Heart right ventricle (tissue), 16 donors: ENCODE results near the gene ECI2. TPM values are rescaled to one million over a fixed set of nuclear protein-coding genes. Genes with fewer than 3 reads are reported as not detected.
A peak's percentile ranks its signal among the peaks of the same experiment; 100 is the strongest.
"Not testable (repeated sequence)": the region's sequence is repeated elsewhere in the genome, so short reads cannot be mapped to it uniquely, and the experiment has no call there.

ENCODE experiments used
- ATAC-seq, 8 donors: fragments of 200-7000 bp; cut with Tn5 transposase; one replicate each; pipeline ENCODE4 v1.9.1; 2020; ENCODE audit warnings: mild to moderate bottlenecking in 8 of 8, moderate library complexity in 8 of 8, moderate number of reproducible peaks in 1 of 8
- DNase-seq, 2 donors: peaks; one replicate each; pipeline ENCODE4 v3.0.0-alpha.2; 2020
- H3K27ac ChIP-seq, 10 donors: fragments of 200-600 bp; sonication (generic) in 2 of 10; one replicate each; pipeline versions ENCODE4 v1.5.0 to v1.8.0; 2020 to 2022; ENCODE audit warnings: mild to moderate bottlenecking in 3 of 10
- H3K27me3 ChIP-seq, 7 donors: fragments of 200-600 bp; one replicate each; pipeline ENCODE4 v1.8.0; 2021 to 2022; ENCODE audit warnings: mild to moderate bottlenecking in 2 of 7
- H3K36me3 ChIP-seq, 9 donors: fragments of 200-600 bp; sonication (generic) in 1 of 9; one replicate each; pipeline versions ENCODE4 v1.5.0 to v1.8.0; 2020 to 2022; ENCODE audit warnings: mild to moderate bottlenecking in 2 of 9
- H3K4me1 ChIP-seq, 9 donors: fragments of 200-600 bp; sonication (generic) in 1 of 9; one replicate each; pipeline versions ENCODE4 v1.5.0 to v1.8.0; 2020 to 2022; ENCODE audit warnings: mild to moderate bottlenecking in 4 of 9
- H3K4me3 ChIP-seq, 10 donors: fragments of 200-600 bp; sonication (generic) in 2 of 10; one replicate each; pipeline versions ENCODE4 v1.5.0 to v1.8.0; 2020 to 2022; ENCODE audit warnings: mild to moderate bottlenecking in 7 of 10, moderate library complexity in 2 of 10
- H3K9me3 ChIP-seq, 11 donors: fragments of 200-600 bp in 10 of 11; sonication (generic) in 2 of 11; one replicate each; pipeline versions ENCODE4 v1.5.0 to v1.8.0; 2013 to 2022; ENCODE audit warnings: mild to moderate bottlenecking in 2 of 11, control low read depth in 1 of 11, moderate library complexity in 1 of 11
- WGBS, 2 donors: extraction: QIAGEN DNeasy Blood & Tissue Kit; methylation state at CpG; one replicate each; pipeline ENCODE4 v1.1.7; 2013; ENCODE audit warnings: inconsistent platforms in 1 of 2; 5-methylcytosine and 5-hydroxymethylcytosine counted together
- intact Hi-C, 10 donors: fragments of 100-400 bp; cut with DNase I; formaldehyde crosslinking; loops; one replicate each; pipeline versions ENCODE4 v1.11.1 to v1.14.2; 2022
- polyA plus RNA-seq, 2 donors: library from polyadenylated mRNA; stranded (reverse); fragments of 200-250 nt; gene quantifications; one replicate each; pipeline ENCODE4 v1.2.3, GENCODE V29; 2013
- total RNA-seq, 10 donors: library from RNA; stranded (reverse); fragmentation: NEBNext Ultra II Directional in 3 of 10; extraction: Animal tissue kit (Norgen Biotek cat#: 25700) in 3 of 10; gene quantifications; one replicate each; pipeline versions ENCODE4 v1.2.1 to v1.2.4, GENCODE V29; 2021 to 2023
- TF ChIP-seq, protein P1 (sequence below), 9 donors: fragments of 200-600 bp; sonication (generic) in 2 of 9; IDR thresholded peaks; one replicate each; pipeline versions ENCODE4 v1.5.0 to v1.8.0; 2021 to 2022; ENCODE audit warnings: antibody characterized with exemption in 9 of 9, mild to moderate bottlenecking in 5 of 9, moderate library complexity in 1 of 9
- donor health status: Arrhythmogenic right ventricular cardiomyopathy.
- donor health status: ischemic (EF 13 %, LVEDD 7.1; RV severe dilation, severe dysfunction).
- donor health status: healthy with polysubstance abuse.
- donor health status: DM: no; HTN: yes; CAD: no.
- donor health status: DM: no; HTN: no; CAD: no.
- donor health status: ischemic (EF 25% LVEDD 6.9; RV normal size, moderate dysfunction).
- donor health status: ischemic (EF 25% LVEDD 5.7; RV mildly dilated, moderate dysfunction).
- donor health status: healthy.
- donor health status: DM: yes; HTN: yes; CAD: no.
- donor health status: Ischemic cardiomyopathy.
- donor health status: ischemic (EF 35%, LVEDD 5.7; RV mildly dilated, moderate dysfunction).
- donor health status: nonischemic (EF 11% LVEDD 7.7; RV severe dilation, severe dysfunction).
- donor health status: DM: yes; HTN: yes; CAD: no.
- donor health status: PGD.
- donor health status: ischemic (EF 29% LVEDD 5.4; RV normal size, mild dysfunction).
- donor health status: nonischemic (EF 23%, LVEDD 6.1; RV moderate dilation, normal function).

ECI2 gene
- total and polyA plus RNA-seq, 12 donors: 54.9 to 194 (median 162) TPM

DNA sequence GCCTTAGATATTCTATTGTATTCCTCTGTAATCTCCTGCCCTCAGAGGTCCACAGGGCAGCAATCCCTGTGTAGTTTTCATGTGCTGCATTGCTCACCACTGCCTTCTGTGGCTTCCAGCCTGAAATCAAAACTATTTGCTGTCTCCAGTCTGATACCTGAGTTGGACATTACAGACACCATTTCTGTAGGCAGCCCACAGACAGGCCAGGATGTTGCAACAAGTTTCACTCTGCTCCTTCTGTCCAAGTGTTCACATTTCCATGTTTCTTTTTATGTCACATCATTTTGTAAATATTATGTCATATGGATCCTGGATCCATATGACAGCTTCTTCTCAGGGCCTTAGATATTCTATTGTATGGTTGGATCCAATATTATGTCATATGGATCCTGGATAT, 21.7 kb downstream of the ECI2 start:
- peaks cover 0 to 19% (median 10%) of the 10 kb centered on the region in 9 donors for H3K4me1 ChIP-seq
- ATAC-seq (no peak), DNase-seq (no peak)
- H3K27ac ChIP-seq: no peak overlapping the region
- H3K4me3 ChIP-seq: no peak overlapping the region
- H3K36me3 ChIP-seq: peaks cover 0 to 47% (median 36%) of the 10 kb centered on the region in 9 donors
- peaks cover 0 to 18% (median 6%) of the 10 kb centered on the region in 11 donors for H3K9me3 ChIP-seq
- H3K27me3 ChIP-seq: no peaks in the 10 kb centered on the region
- TF ChIP-seq, protein P1, sequence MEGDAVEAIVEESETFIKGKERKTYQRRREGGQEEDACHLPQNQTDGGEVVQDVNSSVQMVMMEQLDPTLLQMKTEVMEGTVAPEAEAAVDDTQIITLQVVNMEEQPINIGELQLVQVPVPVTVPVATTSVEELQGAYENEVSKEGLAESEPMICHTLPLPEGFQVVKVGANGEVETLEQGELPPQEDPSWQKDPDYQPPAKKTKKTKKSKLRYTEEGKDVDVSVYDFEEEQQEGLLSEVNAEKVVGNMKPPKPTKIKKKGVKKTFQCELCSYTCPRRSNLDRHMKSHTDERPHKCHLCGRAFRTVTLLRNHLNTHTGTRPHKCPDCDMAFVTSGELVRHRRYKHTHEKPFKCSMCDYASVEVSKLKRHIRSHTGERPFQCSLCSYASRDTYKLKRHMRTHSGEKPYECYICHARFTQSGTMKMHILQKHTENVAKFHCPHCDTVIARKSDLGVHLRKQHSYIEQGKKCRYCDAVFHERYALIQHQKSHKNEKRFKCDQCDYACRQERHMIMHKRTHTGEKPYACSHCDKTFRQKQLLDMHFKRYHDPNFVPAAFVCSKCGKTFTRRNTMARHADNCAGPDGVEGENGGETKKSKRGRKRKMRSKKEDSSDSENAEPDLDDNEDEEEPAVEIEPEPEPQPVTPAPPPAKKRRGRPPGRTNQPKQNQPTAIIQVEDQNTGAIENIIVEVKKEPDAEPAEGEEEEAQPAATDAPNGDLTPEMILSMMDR (IDR thresholded peaks at IDR 0.05): no peak
- intact Hi-C loops: loop anchor here in 2 of 10 donors (5.0 to 10.0 kb wide), 2 partner anchors 46 to 49 kb away; no protein-coding TSS in a partner anchor

DNA sequence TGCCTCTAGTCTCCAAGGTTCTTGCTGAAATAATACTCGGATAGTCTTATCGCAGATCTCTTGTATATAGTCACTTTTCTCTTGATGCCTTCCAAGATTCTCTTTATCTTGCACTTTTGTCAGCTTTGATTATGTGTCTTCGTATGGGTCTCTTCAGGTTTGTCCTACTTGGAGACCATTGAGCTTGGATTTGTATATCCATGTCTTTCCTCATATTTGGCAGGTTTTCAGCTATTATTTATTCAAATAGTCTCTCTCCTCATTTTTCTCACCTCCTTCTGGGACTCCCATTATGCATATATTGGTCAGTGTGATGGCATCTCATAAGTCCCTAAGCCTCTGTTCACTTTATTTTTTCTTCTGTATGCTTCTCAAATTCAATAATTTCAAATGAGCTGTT, 23.0 kb downstream of the ECI2 start:
- Histone ChIP-seq H3K9me3 (peaks cover 0 to 18% (median 6%) of the 10 kb centered on the region in 11 donors), H3K27ac (no peak overlapping the region), H3K36me3 (peaks cover 0 to 34% (median 26%) of the 10 kb centered on the region in 9 donors), H3K27me3 (no peaks in the 10 kb centered on the region), H3K4me3 (no peak overlapping the region), H3K4me1 (peaks cover 0 to 19% (median 11%) of the 10 kb centered on the region in 9 donors)
- DNase-seq: no peak
- intact Hi-C loops: loop anchor here in 2 of 10 donors (5.0 to 10.0 kb wide), 2 partner anchors 45 to 48 kb away; no protein-coding TSS in a partner anchor
- ATAC-seq: no peak
- 94 to 96% methylated on average over 3 of the region's 3 CpGs for WGBS, 2 donors
- TF ChIP-seq, protein P1 (IDR thresholded peaks at IDR 0.05): no peak

DNA sequence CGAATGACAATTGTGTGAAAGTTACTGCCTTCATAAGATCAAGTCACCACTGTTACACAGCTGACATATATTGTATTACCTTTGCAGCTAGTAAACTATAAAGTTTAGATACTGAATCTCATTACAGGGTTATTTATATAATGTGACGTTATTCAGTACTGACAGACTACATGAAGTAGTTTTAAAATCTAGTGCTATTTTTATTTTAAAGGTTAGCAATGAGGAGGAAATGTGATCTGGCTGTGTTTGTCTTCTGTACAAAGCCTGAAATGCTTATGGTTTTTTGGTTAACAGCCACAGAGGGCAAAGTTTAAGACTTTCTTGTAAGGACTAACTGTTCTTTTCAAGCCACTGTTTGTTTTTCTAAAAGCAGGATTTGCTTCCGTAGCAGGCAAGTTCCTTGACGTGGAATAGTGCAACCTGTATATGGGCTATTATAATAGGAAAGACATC, 26.0 kb downstream of the ECI2 start:
- intact Hi-C loops, H3K36me3 ChIP-seq, H3K4me3 ChIP-seq, H3K27me3 ChIP-seq: not testable (repeated sequence)
- Histone ChIP-seq H3K9me3 (peaks cover 0 to 17% (median 6%) of the 10 kb centered on the region in 11 donors), H3K27ac (peak overlapping the region in 8 of 10 donors; percentile 26 to 75 (median 60)), H3K4me1 (peaks cover 0 to 19% (median 11%) of the 10 kb centered on the region in 9 donors)
- peak in 1 of 2 donors; percentile 11 for DNase-seq
- WGBS, 2 donors: 22 to 32% methylated on average over 4 of the region's 4 CpGs
- ATAC-seq: peak; percentile 46 to 90 (median 81)

DNA sequence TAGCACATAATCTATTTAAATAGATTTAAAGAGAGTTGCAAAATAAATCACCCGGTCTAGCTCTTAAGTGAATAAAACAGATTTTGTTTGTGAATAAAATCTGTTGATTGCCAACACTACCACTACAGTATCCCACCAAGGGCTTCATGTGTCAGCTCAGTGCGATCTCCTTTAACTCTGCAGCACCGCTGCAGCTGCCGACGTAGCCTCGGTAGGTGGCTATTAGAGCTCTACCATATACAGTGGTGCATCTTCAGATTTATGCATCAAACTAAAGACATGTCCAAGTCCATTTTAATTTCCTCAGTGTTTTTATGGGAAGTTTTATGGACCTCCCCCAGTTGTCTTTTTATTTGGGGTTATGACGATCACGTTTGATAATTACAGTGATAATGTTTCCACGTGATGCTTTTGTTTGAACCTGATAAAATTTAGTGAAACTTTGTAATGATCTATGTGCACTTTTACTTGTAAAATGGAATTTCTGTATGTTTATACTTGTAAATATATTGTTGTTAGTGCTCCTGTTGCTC, 26.7 kb downstream of the ECI2 start:
- 80 to 86% methylated on average over 9 of the region's 9 CpGs for WGBS, 2 donors

More for the DNA sequence above, 26.7 kb downstream of the ECI2 start:
- no peak for DNase-seq
- Histone ChIP-seq H3K36me3 (no peaks in the 10 kb centered on the region), H3K27ac (peak overlapping the region in 6 of 10 donors; percentile 7 to 75 (median 57)), H3K4me1 (peaks cover 0 to 19% (median 11%) of the 10 kb centered on the region in 9 donors), H3K9me3 (peaks cover 0 to 17% (median 6%) of the 10 kb centered on the region in 11 donors), H3K4me3 (no peak overlapping the region), H3K27me3 (no peaks in the 10 kb centered on the region)
- ATAC-seq: no peak
- intact Hi-C loops: no loop called here
- TF ChIP-seq, protein P1 (IDR thresholded peaks at IDR 0.05): no peak
